Measurements from ENCODE around the gene RNF126.

RNF126 gene

GRCh38 chr19:651991-652390, 11.0 kb downstream of the RNF126 start:
- Mint-ChIP-seq H3K4me3 (no peak overlapping the region), H3K27ac (no peak overlapping the region), H3K36me3 (ENCODE audit: insufficient read depth) (peaks cover 65% of the 10 kb centered on the region), H3K4me1 (ENCODE audit: low read depth in 2 of 2) (peaks cover 22 to 24% of the 10 kb centered on the region in 2 donors), H3K9me3 (no peaks in the 10 kb centered on the region), H3K27me3 (no peaks in the 10 kb centered on the region)
- ATAC-seq (replicated peaks) (no peak), DNase-seq (no peak)

GRCh38 chr19:651114-651818, 11.7 kb downstream of the RNF126 start:
- peak overlapping the region in 1 of 2 donors; percentile 46 for H3K27ac Mint-ChIP-seq
- DNase-seq (no peak), ATAC-seq (replicated peaks) (no peak)
- no peak overlapping the region for H3K4me3 Mint-ChIP-seq
- H3K36me3 Mint-ChIP-seq (ENCODE audit: insufficient read depth), result peaks cover 68% of the 10 kb centered on the region
- no peaks in the 10 kb centered on the region for H3K9me3 Mint-ChIP-seq
- peaks cover 17 to 20% of the 10 kb centered on the region in 2 donors for H3K4me1 Mint-ChIP-seq (ENCODE audit: low read depth in 2 of 2)
- H3K27me3 Mint-ChIP-seq, result no peaks in the 10 kb centered on the region

GRCh38 chr19:650121-650520, 12.9 kb downstream of the RNF126 start:
- H3K9me3 Mint-ChIP-seq, result no peaks in the 10 kb centered on the region
- H3K36me3 Mint-ChIP-seq (ENCODE audit: insufficient read depth), result peaks cover 64% of the 10 kb centered on the region

GRCh38 chr19:648904-649801, 13.9 kb downstream of the RNF126 start:
- Mint-ChIP-seq H3K4me1 (ENCODE audit: low read depth in 2 of 2) (peaks cover 0 to 3% of the 10 kb centered on the region in 2 donors), H3K36me3 (ENCODE audit: insufficient read depth) (peaks cover 55% of the 10 kb centered on the region)
- no peak for DNase-seq

More at GRCh38 chr19:650121-650520, 12.9 kb downstream of the RNF126 start:
- ATAC-seq (replicated peaks) (no peak), DNase-seq (no peak)
- Mint-ChIP-seq H3K27me3 (no peaks in the 10 kb centered on the region), H3K4me3 (no peak overlapping the region), H3K4me1 (ENCODE audit: low read depth in 2 of 2) (peaks cover 5 to 9% of the 10 kb centered on the region in 2 donors), H3K27ac (no peak overlapping the region)

GRCh38 chr19:648305-648704, 14.7 kb downstream of the RNF126 start:
- no peak for DNase-seq
- Mint-ChIP-seq H3K9me3 (no peaks in the 10 kb centered on the region), H3K4me1 (ENCODE audit: low read depth in 2 of 2) (peaks cover 0 to 3% of the 10 kb centered on the region in 2 donors), H3K27ac (no peak overlapping the region), H3K4me3 (no peak overlapping the region), H3K36me3 (ENCODE audit: insufficient read depth) (peaks cover 52% of the 10 kb centered on the region), H3K27me3 (no peaks in the 10 kb centered on the region)
- ATAC-seq (replicated peaks), result no peak

More at GRCh38 chr19:648904-649801, 13.9 kb downstream of the RNF126 start:
- peak overlapping the region in 1 of 2 donors; percentile 31 for H3K27ac Mint-ChIP-seq
- no peaks in the 10 kb centered on the region for H3K9me3 Mint-ChIP-seq
- H3K4me3 Mint-ChIP-seq, result no peak overlapping the region
- H3K27me3 Mint-ChIP-seq, result no peaks in the 10 kb centered on the region
- no peak for ATAC-seq (replicated peaks)

- Mint-ChIP-seq H3K4me3 (no peak overlapping the region), H3K27me3 (no peaks in the 10 kb centered on the region), H3K4me1 (ENCODE audit: low read depth in 2 of 2) (no peaks in the 10 kb centered on the region), H3K27ac (no peak overlapping the region), H3K9me3 (no peaks in the 10 kb centered on the region), H3K36me3 (ENCODE audit: insufficient read depth) (peaks cover 49% of the 10 kb centered on the region)
- DNase-seq, result no peak
- ATAC-seq (replicated peaks), result no peak
These were observed 15.3 kb downstream of the RNF126 start for GRCh38 chr19:647566-648284.

GRCh38 chr19:646779-647565, 16.0 kb downstream of the RNF126 start:
- DNase-seq (no peak), ATAC-seq (replicated peaks) (no peak)
- no peaks in the 10 kb centered on the region for H3K27me3 Mint-ChIP-seq
- no peak overlapping the region for H3K4me3 Mint-ChIP-seq
- no peaks in the 10 kb centered on the region for H3K9me3 Mint-ChIP-seq
- no peaks in the 10 kb centered on the region for H3K4me1 Mint-ChIP-seq (ENCODE audit: low read depth in 2 of 2)
- H3K27ac Mint-ChIP-seq, result no peak overlapping the region
- peaks cover 52% of the 10 kb centered on the region for H3K36me3 Mint-ChIP-seq (ENCODE audit: insufficient read depth)

- no peaks in the 10 kb centered on the region for H3K4me1 Mint-ChIP-seq (ENCODE audit: low read depth in 2 of 2)
- no peak for ATAC-seq (replicated peaks)
- H3K27me3 Mint-ChIP-seq, result no peaks in the 10 kb centered on the region
- no peaks in the 10 kb centered on the region for H3K9me3 Mint-ChIP-seq
- no peak for DNase-seq
- H3K4me3 Mint-ChIP-seq, result peak overlapping the region in 1 of 2 donors; percentile 25
- peaks cover 50% of the 10 kb centered on the region for H3K36me3 Mint-ChIP-seq (ENCODE audit: insufficient read depth)
- peak overlapping the region in 1 of 2 donors; percentile 44 for H3K27ac Mint-ChIP-seq
These were observed 16.9 kb downstream of the RNF126 start for GRCh38 chr19:645912-646778.

- Mint-ChIP-seq H3K36me3 (ENCODE audit: insufficient read depth) (peaks cover 47% of the 10 kb centered on the region), H3K4me3 (no peak overlapping the region), H3K27ac (no peak overlapping the region), H3K4me1 (ENCODE audit: low read depth in 2 of 2) (peaks cover 1 to 3% of the 10 kb centered on the region in 2 donors), H3K9me3 (no peaks in the 10 kb centered on the region), H3K27me3 (no peaks in the 10 kb centered on the region)
- ATAC-seq (replicated peaks) (no peak), DNase-seq (no peak)
These were observed 18.2 kb downstream of the RNF126 start for GRCh38 chr19:644789-645188.

GRCh38 chr19:644363-644762, 18.7 kb downstream of the RNF126 start:
- Mint-ChIP-seq H3K36me3 (ENCODE audit: insufficient read depth) (peaks cover 49% of the 10 kb centered on the region), H3K27me3 (no peaks in the 10 kb centered on the region), H3K9me3 (no peaks in the 10 kb centered on the region), H3K4me3 (no peak overlapping the region), H3K27ac (no peak overlapping the region), H3K4me1 (ENCODE audit: low read depth in 2 of 2) (peaks cover 3 to 6% of the 10 kb centered on the region in 2 donors)
- no peak for DNase-seq
- no peak for ATAC-seq (replicated peaks)

- Mint-ChIP-seq H3K27ac (no peak overlapping the region), H3K9me3 (no peaks in the 10 kb centered on the region), H3K27me3 (no peaks in the 10 kb centered on the region), H3K36me3 (ENCODE audit: insufficient read depth) (peaks cover 52% of the 10 kb centered on the region), H3K4me3 (no peak overlapping the region), H3K4me1 (ENCODE audit: low read depth in 2 of 2) (peaks cover 8 to 10% of the 10 kb centered on the region in 2 donors)
- DNase-seq (no peak), ATAC-seq (replicated peaks) (no peak)
These were observed 19.3 kb downstream of the RNF126 start for GRCh38 chr19:643736-644135.

Data from effector memory CD8-positive, alpha-beta T cell (primary cell).